Breast epithelium (tissue), 3 donors: ENCODE measurements around the gene NRXN2.

Experiments
- CTCF ChIP-seq, 3 donors: fragments of 450-650 bp; IDR thresholded peaks; one replicate each; pipeline ENCODE4 v1.5.1; 2016 to 2017; ENCODE audit warnings: antibody characterized with exemption in 3 of 3, mild to moderate bottlenecking in 3 of 3, moderate library complexity in 3 of 3
- POLR2A ChIP-seq: fragments of 450-650 bp; IDR thresholded peaks from one replicate; pipeline ENCODE4 v1.6.1; 2016; ENCODE audit warnings: antibody characterized with exemption, mild to moderate bottlenecking, moderate library complexity
- POLR2AphosphoS5 ChIP-seq, 3 donors: sonication (generic); formaldehyde crosslinking; IDR thresholded peaks; one replicate each; pipeline ENCODE4 v1.6.1; 2017; ENCODE audit warnings: antibody characterized with exemption in 3 of 3

- TF ChIP-seq CTCF (IDR thresholded peaks at IDR 0.05) (no peak), POLR2A (no peak), POLR2AphosphoS5 (IDR thresholded peaks at IDR 0.05) (no peak)
Measured at GRCh38 chr11:64570341-64570740, 152.7 kb downstream of the NRXN2 start.
